HG02759 (cell line): ENCODE results near the gene C19orf53.

Experiments used
- ATAC-seq: cut with Tn5 transposase; IDR thresholded peaks from one replicate; pipeline ENCODE4 v1.9.1; 2021; ENCODE audit warnings: mild to moderate bottlenecking, moderate library complexity; ENCODE audit not compliant: unreplicated experiment

C19orf53 gene

DNA sequence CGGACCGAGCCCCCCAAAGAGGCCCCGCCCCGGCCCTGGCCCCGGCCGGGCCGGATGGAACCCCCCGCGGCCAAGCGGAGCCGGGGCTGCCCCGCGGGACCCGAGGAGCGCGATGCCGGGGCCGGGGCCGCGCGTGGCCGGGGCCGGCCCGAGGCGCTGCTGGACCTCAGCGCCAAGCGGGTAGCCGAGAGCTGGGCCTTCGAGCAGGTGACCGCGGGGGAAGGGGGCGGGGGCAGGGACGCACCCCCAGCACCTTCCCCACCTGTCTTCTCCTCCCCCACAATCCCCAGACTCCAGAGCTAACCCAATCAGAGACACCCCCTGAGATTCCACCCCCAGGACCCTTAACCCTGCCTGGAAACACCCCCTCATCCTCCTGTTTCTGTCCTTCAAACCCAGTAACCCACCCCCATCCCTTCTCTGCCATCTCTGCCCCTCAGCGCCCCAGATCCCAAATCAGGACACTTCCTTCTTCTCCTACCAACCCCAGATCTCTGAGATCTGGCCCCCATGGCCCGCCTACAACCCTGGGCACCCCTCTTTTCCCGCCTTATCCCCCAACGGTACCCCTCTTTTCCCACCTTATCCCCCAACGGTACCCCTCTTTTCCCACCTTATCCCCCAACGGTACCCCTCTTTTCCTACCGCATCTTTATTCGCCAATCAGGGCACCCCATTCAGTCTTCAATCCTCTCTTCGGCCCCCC lies 21.5 kb downstream of the C19orf53 start:
- ATAC-seq, result peak; percentile 32

DNA sequence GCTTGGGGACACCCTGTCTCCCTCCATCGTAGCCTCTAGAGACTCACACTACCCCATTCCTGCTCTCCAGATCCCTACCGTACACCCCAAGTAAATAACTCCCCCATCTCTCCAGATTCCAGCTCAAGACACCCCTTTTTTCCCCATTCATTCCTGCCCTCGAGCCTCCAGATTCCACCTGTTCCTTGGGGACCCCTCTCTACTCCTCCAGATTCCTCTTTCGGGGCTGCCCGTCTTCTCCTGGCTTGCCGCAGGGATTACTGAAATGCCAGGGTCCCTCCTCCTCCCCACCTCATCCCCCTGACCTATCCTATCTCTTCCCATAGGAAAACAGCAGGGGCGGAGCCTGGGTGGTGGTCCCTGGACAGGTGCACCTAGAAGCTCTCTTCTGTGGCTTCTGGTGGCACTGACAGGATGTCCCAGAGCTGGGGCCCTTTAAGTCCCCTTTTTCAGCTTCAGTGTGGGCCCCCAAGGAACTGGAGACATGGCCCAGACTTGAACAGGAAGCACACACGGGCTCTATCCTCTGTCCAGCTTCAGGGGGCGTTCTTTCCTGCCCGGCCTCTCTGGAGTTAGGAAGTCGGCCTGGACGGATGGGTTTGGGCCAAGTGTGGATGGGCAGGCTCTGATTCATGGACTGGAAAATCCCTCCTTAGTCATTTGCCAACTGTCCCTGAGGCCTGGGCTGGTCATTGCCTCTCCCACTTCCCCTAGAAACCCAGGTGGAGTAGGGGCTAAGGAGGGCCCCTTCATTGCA lies 22.2 kb downstream of the C19orf53 start:
- no peak for ATAC-seq

DNA sequence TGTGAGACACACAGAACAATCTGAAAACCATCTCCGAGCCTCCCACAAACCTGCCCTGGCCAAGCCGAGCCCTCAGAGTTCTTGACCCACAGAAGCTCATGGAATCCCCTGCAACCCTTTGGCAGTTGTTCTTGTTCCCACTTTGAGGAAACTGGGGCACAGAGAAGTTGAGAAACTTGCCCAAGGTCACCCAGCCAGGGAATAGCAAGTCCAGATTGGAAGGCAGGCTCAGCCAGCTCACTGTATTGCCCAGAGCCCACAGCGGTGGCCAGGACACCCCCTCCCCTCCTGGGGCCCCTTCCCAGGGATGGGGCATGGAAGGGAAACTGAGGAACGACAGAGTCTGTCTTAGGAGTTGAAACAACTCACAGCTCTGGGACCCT lies 22.8 kb downstream of the C19orf53 start:
- ATAC-seq, result no peak

DNA sequence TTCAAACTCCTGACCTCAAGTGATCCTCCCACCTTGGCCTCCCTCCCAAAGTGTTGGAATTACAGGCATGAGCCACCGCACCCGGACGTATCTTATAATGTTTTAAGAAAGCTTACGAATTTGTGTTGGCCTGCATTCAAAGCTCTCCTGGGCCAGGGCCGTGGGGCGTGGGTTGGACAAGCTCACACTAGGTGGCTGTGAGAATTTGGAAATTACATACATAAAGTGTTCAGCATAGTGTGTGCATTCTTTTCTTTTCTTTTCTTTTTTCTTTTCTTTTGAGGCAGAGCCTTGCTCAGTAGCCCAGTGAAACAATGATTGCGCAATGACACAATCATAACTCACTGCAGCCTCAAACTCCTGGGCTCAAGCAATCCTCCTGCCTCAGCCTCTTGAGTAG lies 23.6 kb downstream of the C19orf53 start:
- ATAC-seq, result no peak

DNA sequence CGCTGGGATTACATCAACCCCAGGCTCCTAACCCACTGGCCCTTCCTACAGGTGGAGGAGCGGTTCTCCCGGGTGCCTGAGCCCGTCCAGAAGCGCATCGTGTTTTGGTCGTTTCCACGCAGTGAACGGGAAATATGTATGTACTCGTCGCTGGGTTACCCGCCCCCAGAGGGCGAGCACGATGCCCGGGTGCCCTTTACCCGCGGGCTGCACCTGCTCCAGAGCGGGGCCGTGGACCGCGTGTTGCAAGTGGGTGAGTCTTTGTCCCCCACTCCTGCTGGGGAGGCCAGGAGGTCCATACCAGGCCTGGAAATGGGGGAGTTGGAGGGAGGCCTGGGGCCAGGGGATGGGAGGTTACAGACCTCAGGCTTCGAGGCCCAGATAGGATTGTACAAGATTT lies 25.4 kb downstream of the C19orf53 start:
- no peak for ATAC-seq

DNA sequence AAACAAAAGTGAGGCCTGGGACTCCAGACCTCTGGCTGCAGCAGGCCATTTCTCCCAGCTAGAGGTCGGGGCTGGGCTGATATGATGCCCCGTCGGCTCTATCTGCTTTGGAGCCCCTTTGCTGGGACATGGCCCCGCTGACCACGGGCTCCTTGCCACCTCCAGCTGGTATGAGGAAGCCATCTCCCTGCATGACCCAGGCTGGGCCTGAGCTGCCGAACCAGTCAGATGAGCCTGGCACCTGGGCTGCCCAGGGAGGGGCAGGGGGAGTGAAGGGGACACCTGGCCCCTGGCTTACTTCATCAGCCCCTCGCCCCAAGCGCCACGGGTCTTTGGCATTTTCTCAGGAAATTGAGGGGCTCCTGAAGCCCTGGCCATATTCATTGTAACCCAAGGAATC lies 28.8 kb downstream of the C19orf53 start:
- ATAC-seq, result no peak

DNA sequence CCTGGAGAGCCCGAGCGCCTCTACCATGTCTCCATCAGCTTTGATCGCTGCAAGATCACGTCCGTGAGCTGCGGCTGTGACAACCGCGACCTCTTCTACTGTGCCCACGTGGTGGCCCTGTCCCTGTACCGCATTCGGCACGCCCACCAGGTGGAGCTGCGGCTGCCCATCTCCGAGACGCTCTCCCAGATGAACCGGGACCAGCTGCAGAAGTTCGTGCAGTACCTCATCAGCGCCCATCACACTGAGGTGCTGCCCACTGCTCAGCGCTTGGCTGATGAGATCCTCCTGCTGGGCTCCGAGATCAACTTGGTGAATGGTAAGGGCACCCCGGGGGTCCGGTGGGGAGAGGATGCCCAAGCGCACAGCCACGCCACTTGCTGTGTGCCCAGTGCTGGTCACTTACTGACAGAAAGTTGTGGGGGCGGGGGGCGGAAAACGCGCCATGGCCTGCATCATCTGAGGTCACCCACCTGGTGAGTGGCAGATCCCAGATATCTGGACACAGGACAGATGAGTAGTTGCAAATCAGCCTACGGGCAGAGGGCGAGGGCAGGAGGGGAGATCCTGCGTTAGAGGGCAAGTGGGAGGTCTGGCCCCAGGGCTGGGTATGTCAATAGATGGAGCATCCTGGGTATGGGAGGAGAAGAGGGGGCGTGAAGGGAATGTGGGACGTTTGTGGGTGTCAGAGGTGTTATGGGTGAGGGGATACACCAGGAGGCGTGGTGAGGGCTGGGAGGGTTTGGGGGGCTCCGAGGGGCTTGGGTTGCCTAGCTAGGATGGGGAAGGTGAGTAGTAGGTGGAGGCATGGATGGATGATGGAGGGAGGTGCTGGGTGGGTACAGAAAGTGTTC lies 30.8 kb downstream of the C19orf53 start:
- ATAC-seq, result no peak

DNA sequence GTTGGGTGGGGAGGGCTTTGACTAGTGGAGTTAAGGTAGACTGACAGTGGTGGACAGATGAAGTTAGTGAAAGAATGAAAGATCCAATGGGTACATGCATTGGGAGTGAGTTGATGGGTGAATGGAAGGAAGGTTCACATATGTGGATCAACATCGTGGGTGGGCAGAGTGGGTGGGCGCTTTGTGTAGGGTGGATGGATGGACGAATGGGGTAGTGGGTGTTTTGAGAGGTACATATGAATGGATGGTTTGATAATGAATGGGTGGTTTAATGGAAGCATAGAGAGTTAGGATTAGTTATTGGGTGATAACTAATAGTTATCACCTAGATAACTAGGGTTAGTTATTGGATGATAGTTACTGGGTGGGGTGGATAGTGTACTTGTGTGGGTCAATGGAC lies 32.5 kb downstream of the C19orf53 start:
- ATAC-seq, result no peak

DNA sequence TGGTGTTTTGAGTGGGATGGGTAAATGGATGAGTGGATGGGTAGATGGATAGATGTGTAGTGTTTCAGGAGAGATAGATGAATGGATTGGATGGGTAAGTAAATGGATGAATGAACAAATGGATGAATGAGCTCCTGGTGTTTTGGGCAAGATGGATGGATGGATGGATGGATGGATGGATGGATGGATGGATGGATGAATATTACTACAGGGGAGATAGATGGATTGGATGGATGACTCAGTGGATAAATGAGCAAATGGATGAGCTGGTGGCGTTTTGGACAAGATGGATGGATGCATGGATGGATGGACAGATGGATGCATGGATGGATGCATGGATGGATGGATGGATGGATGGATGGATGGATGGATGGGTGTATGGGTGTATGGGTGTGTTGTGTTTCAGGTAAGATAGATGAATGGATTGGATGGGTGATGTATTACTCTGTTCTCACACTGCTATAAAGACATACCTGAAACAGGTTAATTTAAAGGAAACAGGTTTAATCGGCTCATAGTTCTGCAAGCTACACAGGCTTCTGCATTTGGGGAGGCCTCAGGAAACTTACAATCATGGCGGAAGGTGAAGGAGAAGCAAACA lies 33.3 kb downstream of the C19orf53 start:
- no peak for ATAC-seq

DNA sequence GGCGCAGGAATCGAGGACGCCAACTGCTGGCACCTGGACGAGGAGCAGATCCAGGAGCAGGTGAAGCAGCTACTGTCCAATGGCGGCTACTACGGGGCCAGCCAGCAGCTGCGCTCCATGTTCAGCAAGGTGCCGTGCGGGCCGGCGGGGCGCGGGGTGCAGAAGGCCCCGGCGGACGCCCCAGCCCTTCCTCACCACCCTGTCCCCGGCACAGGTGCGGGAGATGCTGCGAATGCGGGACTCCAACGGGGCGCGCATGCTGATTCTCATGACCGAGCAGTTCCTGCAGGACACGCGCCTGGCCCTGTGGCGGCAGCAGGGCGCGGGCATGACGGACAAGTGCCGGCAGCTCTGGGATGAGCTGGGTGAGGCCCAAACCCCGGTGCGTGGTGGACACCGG lies 34.6 kb downstream of the C19orf53 start:
- no peak for ATAC-seq

DNA sequence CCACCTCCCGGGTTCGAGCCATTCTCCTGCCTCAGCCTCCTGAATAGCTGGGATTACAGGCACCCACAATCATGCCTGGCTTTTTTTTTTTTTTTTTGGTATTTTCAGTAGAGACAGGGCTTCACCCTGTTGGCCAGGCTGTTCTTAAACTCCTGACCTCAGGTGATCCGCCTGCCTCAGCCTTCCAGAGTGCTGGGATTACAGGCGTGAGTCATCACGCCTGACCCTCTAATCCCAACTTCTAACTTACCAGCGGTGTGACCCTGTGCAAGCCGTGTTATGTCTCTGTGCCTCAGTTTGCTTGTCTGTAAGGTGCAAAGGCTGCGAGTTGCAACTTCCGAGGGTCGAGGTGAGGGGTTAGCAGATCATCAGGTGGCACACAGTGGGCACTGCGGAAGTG lies 38.3 kb downstream of the C19orf53 start:
- ATAC-seq, result no peak

DNA sequence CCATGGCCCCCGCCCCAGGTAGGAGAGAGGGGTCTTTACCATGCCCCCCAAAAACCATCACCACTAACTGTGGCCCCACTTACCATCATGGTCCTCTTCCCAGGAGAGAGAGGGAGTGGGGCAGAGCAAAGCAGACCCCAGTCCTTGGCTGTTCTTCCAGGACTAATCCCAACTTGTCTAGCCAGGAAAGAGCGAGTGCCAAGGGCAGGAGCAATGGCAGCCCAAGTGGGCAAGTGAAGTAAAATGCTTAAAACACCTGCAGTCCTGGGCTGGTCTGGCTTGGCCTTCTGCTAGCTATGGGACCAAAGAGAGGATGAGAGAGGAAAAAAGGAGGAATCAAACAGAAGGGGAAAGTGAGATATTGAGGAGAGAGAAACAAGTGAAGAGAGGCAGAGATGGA lies 38.9 kb downstream of the C19orf53 start:
- no peak for ATAC-seq

DNA sequence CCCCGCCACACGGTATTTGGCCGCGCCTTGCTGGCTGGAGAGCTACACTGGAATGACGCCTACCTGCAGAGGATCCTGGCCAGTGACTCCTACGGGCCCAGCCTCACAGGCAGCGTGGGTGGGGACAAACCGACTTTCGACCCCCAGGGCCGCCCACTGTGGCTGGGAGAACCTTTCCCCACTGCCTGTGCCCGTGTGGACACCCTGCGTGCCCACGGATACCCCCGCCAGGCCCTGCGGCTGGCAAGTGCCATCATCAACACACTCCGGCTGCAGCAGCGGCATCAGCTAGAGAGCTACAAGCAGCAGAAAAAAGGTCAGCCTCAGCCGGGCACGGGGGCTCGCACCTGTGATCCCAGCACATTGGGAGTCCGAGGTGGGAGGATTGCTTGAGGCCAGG lies 40.3 kb downstream of the C19orf53 start:
- ATAC-seq, result no peak

DNA sequence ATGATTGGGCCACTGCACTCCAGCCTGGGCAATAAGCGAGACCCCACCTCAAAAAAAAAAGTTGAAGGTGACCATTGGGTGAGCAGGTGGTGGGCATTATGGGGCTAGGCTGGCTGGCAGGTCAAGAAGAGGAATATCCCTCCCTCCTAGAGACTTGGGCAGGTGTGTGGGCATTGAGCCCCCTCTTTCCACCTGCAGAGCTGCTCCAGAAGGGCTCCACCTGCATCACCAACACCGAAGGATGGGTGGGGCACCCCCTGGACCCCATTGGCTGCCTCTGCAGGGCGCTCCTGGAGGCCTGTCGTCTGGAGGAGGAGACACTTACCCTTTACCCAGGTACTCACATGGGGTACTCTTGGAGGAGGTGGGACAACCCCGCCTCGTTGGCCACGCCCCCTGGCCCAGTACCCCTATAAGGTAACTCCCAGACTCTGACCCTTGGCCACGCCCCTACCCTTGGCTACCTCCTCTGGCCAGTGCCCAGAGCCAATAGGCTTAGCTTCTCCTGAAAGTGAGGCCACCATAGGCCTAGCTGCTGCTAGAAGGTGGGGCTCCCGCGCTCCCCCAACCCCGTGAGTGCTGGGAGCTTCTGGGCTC lies 42.9 kb downstream of the C19orf53 start:
- ATAC-seq, result no peak

DNA sequence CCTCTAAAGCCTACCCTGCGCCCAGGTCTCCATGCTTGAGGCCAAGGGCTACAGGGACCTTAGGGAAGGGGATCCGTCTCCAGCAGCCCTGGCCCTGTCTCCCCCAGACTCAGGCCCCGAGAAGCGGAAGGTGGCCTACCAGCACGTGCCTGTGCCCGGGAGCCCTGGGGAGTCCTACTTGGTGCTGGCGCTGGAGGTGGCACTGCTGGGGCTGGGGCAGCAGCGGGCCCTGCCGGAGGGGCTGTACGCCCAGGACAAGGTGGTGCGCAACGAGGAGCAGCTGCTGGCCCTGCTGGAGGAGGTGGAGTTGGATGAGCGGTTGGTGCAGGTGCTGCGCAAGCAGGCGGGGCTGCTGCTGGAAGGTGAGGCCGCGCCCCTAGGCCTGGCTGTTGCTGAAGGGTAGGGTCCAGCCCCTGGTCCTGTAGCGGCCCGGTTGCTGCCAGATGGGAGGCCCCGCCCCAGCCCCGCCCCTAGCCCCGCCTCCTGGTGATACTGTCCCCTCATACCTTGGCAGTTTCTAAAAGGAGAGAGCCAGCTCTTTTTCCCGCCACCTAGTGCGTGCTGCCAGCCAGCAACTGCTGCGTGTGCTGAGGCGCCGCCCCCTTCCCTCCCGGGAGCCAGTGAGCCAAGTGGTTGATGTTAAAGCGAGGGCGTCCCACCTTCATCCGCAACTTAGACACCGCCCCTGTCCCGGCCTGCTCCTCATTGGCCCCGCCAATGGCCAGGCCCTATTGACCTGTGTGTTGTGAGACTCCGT lies 43.5 kb downstream of the C19orf53 start:
- ATAC-seq, result no peak

DNA sequence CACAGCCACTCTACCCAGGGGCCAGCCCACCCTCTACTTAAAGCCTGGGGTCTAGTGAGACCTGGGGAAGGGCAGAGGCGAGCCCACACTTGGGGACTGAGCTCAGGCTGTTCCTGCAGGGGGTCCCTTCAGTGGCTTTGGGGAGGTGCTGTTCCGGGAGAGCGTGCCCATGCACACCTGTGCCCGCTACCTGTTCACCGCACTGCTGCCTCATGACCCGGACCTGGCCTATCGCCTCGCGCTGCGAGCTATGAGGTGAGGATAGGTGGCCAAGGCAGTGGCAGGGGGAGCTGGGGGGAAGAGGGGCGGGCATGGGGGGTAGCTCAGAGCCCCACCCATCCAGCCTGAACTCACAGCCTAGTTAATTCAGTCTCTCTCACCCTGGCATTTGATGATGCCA lies 45.0 kb downstream of the C19orf53 start:
- no peak for ATAC-seq

DNA sequence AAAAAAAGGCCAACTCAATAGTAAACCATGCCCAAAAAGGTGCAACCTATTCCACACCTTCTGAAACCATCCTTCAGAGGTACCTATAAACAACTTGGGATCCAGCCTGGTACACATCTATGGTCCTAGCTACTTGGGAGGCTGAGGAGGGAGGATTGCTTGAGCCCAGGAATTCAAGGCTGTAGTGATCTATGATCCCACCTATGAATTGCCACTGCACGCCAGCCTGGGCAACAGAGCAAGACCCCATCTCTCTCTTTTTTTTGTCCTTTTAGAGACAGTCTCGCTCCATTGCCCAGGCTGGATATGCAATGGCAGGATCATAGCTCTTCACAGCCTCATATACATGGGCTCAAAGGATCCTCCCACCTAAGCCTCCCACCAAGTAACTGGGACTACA lies 47.0 kb downstream of the C19orf53 start:
- no peak for ATAC-seq

DNA sequence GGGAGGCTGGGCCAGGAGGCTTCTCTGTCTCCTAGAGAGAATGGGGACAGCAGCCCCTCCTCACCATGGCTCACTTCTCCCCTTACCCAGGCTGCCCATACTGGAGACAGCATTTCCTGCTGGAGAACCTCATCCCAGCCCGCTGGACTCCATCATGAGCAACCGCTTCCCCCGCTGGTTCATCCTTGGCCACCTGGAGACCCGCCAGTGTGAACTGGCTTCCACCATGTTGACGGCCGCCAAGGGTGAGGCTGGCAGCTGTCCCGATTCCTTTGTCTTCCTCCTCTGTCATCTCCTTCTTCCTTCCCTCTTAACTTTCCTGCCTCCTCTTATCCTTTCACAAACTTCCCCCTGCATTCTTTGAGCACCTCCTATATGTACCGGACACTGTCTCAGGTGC lies 49.0 kb downstream of the C19orf53 start:
- no peak for ATAC-seq

DNA sequence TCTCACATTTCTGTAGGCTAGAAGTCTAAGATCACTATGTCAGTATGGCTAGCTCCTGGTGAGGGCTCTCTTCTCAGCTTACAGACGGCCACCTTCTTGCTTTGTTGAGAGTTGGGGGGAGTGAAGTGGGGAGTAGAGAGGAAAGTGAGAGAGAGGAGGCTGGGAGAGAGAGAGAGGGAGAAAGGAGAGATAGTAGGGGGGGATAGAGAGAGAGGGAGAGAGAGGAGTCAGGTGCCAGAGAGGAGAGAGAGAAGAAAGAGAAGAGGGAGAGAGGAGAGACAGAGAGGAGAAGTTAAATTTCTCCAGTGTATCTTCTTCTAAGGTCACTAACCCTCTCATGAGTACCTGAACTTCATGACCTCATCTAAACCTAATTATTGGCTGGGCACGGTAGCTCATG lies 49.6 kb downstream of the C19orf53 start:
- ATAC-seq, result no peak

DNA sequence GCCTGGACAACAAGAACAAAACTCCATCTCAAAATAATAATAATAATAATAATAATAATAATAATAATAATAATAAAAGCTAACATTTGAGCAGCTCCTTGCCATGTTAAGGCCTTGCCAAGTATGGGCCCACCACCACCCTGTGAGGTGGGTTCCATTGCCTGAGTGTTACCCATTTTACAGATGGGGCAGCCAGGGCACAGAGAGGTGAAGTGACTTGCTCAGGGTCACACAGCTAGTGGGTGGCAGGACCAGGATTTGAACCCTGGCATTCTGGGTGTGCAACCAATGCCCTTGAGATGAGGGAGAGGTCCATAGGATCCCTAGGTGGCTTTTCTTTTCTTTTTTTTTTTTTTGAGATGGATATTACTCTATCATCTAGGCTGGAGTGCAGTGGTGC lies 50.4 kb downstream of the C19orf53 start:
- no peak for ATAC-seq
